ENCODE results near the gene AP4E1. TPM values are rescaled to one million over a fixed set of nuclear protein-coding genes. Genes with fewer than 3 reads are reported as not detected.
A peak's percentile ranks its signal among the peaks of the same experiment; 100 is the strongest.

Gene AP4E1
- total and polyA plus RNA-seq, 5 donors = 2.5 to 10.6 (median 7.1) TPM

GRCh38 chr15:50973605-50974004, 65.1 kb downstream of the AP4E1 start:
- no peaks in the 10 kb centered on the region for H3K27me3 ChIP-seq (ENCODE audit: control insufficient read depth, insufficient read depth)
- H3K9me3 ChIP-seq (ENCODE audit: control insufficient read depth, low read length) = peaks cover 2% of the 10 kb centered on the region
- H3K4me3 ChIP-seq (ENCODE audit: low read length) = no peak overlapping the region
- H3K27ac ChIP-seq (ENCODE audit: low read length) = no peak overlapping the region
- DNase-seq (no peak), ATAC-seq (no peak)
- intact Hi-C loops (cut with DNase I) = no loop called here
- 98% methylated on average over 4 of the region's 4 CpGs for WGBS
- H3K4me1 ChIP-seq (ENCODE audit: control insufficient read depth, insufficient read depth, low read length) = no peaks in the 10 kb centered on the region

GRCh38 chr15:50977162-50977561, 68.7 kb downstream of the AP4E1 start:
- H3K9me3 ChIP-seq (ENCODE audit: control insufficient read depth, low read length) = peaks cover 2% of the 10 kb centered on the region
- no peak overlapping the region for H3K27ac ChIP-seq (ENCODE audit: low read length)
- H3K27me3 ChIP-seq (ENCODE audit: control insufficient read depth, insufficient read depth) = no peaks in the 10 kb centered on the region
- ATAC-seq = peak in 1 of 2 donors; percentile 29
- no peaks in the 10 kb centered on the region for H3K4me1 ChIP-seq (ENCODE audit: control insufficient read depth, insufficient read depth, low read length)
- H3K4me3 ChIP-seq (ENCODE audit: low read length) = no peak overlapping the region
- intact Hi-C loops (cut with DNase I) = no loop called here
- no peak for DNase-seq
- 38% methylated on average over 2 of the region's 2 CpGs for WGBS

DNA sequence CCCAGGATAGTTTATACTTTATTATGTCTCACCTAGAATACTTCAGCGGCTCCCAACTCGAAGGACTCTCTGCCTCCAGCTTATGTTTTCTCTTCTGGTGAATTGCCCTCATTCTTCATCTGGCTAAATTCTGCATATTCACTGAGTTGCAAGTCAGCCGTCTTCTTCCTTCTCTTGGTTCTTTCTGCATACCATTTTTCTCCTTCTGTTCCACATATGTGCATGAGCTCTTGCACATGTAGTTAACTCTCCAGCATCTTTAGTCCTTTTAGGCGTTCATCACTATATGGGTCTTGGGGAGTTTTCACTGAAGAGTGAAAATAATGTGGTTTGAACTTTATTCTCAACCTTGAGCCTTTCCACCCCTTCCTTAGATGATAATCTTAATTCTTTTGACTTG, 70.1 kb downstream of the AP4E1 start:
- 95% methylated on average over 4 of the region's 4 CpGs for WGBS
- Histone ChIP-seq H3K27ac (ENCODE audit: low read length) (no peak overlapping the region), H3K27me3 (ENCODE audit: control insufficient read depth, insufficient read depth) (no peaks in the 10 kb centered on the region), H3K4me3 (ENCODE audit: low read length) (no peak overlapping the region), H3K4me1 (ENCODE audit: control insufficient read depth, insufficient read depth, low read length) (no peaks in the 10 kb centered on the region), H3K9me3 (ENCODE audit: control insufficient read depth, low read length) (no peaks in the 10 kb centered on the region)
- intact Hi-C loops (cut with DNase I) = no loop called here
- no peak for ATAC-seq
- no peak for DNase-seq

DNA sequence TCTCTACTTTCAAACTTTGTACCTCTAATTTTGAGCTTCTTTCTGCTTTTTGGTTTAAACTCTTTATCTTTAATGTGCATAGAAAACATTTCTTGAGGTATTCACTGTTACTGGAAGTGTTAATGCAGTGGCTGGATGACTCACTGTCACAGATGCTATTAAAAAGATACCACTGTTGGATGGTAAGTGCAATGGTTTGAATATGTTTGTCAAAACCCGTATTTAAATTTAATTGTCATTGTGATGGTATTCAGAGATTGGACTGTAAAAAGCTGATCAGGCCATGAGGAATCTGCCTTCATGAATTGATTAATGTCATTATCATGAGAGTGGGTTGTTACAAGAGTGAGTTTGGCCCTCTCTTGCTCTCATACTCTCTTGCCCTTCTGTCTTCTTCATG, 70.6 kb downstream of the AP4E1 start:
- Histone ChIP-seq H3K27ac (ENCODE audit: low read length) (no peak overlapping the region), H3K4me3 (ENCODE audit: low read length) (no peak overlapping the region), H3K9me3 (ENCODE audit: control insufficient read depth, low read length) (no peaks in the 10 kb centered on the region), H3K4me1 (ENCODE audit: control insufficient read depth, insufficient read depth, low read length) (no peaks in the 10 kb centered on the region), H3K27me3 (ENCODE audit: control insufficient read depth, insufficient read depth) (no peaks in the 10 kb centered on the region)
- DNase-seq = no peak
- intact Hi-C loops (cut with DNase I) = no loop called here
- no peak for ATAC-seq
- WGBS = 87% methylated on average over 1 of the region's 1 CpG

DNA sequence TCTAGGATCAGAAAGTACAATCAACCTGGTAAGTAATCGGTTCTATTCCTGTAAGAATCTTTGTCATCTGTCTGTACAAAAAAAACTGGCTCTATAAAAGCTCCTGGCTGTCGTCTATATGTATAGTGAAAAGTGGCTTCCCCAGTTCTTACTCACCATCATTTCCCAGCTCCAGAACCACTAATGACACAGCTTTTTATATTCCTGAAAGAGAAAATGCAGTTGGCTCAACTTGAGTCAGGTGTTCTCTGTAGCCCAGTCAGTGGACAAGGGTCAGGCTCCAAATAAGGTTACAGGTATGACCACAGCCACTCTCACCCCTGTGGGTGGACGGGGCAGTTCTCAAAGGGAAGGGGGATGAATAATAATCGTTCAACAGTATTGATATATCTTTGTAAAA, 85.1 kb downstream of the AP4E1 start:
- Histone ChIP-seq H3K27ac (ENCODE audit: low read length) (no peak overlapping the region), H3K4me1 (ENCODE audit: control insufficient read depth, insufficient read depth, low read length) (no peaks in the 10 kb centered on the region), H3K4me3 (ENCODE audit: low read length) (no peak overlapping the region), H3K9me3 (ENCODE audit: control insufficient read depth, low read length) (no peaks in the 10 kb centered on the region), H3K27me3 (ENCODE audit: control insufficient read depth, insufficient read depth) (no peaks in the 10 kb centered on the region)
- ATAC-seq (no peak), DNase-seq (no peak)
- intact Hi-C loops (cut with DNase I) = no loop called here
- 94% methylated on average over 4 of the region's 4 CpGs for WGBS

GRCh38 chr15:50996641-50997040, 88.2 kb downstream of the AP4E1 start:
- H3K4me1 ChIP-seq (ENCODE audit: control insufficient read depth, insufficient read depth, low read length) = no peaks in the 10 kb centered on the region
- 94% methylated on average over 1 of the region's 1 CpG for WGBS
- ATAC-seq = no peak
- no peak overlapping the region for H3K27ac ChIP-seq (ENCODE audit: low read length)
- intact Hi-C loops (cut with DNase I) = no loop called here
- H3K9me3 ChIP-seq (ENCODE audit: control insufficient read depth, low read length) = no peaks in the 10 kb centered on the region
- H3K4me3 ChIP-seq (ENCODE audit: low read length) = no peak overlapping the region
- no peak for DNase-seq
- H3K27me3 ChIP-seq (ENCODE audit: control insufficient read depth, insufficient read depth) = no peaks in the 10 kb centered on the region

GRCh38 chr15:50997371-50998051, 89.0 kb downstream of the AP4E1 start:
- Histone ChIP-seq H3K4me1 (ENCODE audit: control insufficient read depth, insufficient read depth, low read length) (no peaks in the 10 kb centered on the region), H3K4me3 (ENCODE audit: low read length) (no peak overlapping the region), H3K27ac (ENCODE audit: low read length) (no peak overlapping the region), H3K9me3 (ENCODE audit: control insufficient read depth, low read length) (no peaks in the 10 kb centered on the region), H3K27me3 (ENCODE audit: control insufficient read depth, insufficient read depth) (no peaks in the 10 kb centered on the region)
- WGBS = 98% methylated on average over 4 of the region's 4 CpGs
- DNase-seq (no peak), ATAC-seq (no peak)
- intact Hi-C loops (cut with DNase I) = no loop called here

DNA sequence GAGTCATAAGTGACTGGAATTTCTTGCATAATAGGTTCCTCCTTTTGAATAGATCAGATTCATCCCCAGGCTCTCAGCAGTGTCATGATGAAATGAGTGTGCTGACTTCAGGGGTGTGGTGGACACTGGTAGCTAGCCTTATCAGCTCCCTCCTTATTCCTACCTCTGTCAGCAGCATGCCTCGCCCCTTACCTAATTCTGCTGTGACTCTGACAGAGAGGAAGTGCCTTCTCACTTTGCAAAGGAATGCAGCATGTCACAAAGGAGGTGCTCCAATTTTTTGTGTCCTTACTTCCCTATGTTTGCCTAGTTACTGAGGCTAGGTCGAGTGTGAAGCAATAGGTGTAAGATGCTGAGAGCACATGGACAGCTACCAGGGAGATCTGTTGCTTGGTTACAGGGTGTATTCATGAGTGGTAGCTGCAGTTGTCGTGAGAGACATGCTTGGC, 95.6 kb downstream of the AP4E1 start:
- no peak for DNase-seq
- H3K27me3 ChIP-seq (ENCODE audit: control insufficient read depth, insufficient read depth) = no peaks in the 10 kb centered on the region
- peaks cover 2% of the 10 kb centered on the region for H3K9me3 ChIP-seq (ENCODE audit: control insufficient read depth, low read length)
- no peaks in the 10 kb centered on the region for H3K4me1 ChIP-seq (ENCODE audit: control insufficient read depth, insufficient read depth, low read length)
- H3K4me3 ChIP-seq (ENCODE audit: low read length) = no peak overlapping the region
- H3K27ac ChIP-seq (ENCODE audit: low read length) = no peak overlapping the region
- 70% methylated on average over 3 of the region's 3 CpGs for WGBS
- peak in 1 of 2 donors; percentile 55 for ATAC-seq
- intact Hi-C loops (cut with DNase I) = no loop called here

- Histone ChIP-seq H3K4me1 (ENCODE audit: control insufficient read depth, insufficient read depth, low read length) (no peaks in the 10 kb centered on the region), H3K27ac (ENCODE audit: low read length) (no peak overlapping the region), H3K9me3 (ENCODE audit: control insufficient read depth, low read length) (peaks cover 2% of the 10 kb centered on the region), H3K27me3 (ENCODE audit: control insufficient read depth, insufficient read depth) (no peaks in the 10 kb centered on the region), H3K4me3 (ENCODE audit: low read length) (no peak overlapping the region)
- no peak for ATAC-seq
- DNase-seq = no peak
- intact Hi-C loops (cut with DNase I) = no loop called here
- 97% methylated on average over 1 of the region's 1 CpG for WGBS
Observed at GRCh38 chr15:51006336-51006985, 98.0 kb downstream of the AP4E1 start.

- H3K9me3 ChIP-seq (ENCODE audit: control insufficient read depth, low read length) = peaks cover 2% of the 10 kb centered on the region
- no peak overlapping the region for H3K27ac ChIP-seq (ENCODE audit: low read length)
- intact Hi-C loops (cut with DNase I) = no loop called here
- DNase-seq = no peak
- H3K4me3 ChIP-seq (ENCODE audit: low read length) = no peak overlapping the region
- no peaks in the 10 kb centered on the region for H3K27me3 ChIP-seq (ENCODE audit: control insufficient read depth, insufficient read depth)
- no peak for ATAC-seq
- WGBS = 90% methylated on average over 4 of the region's 4 CpGs
- no peaks in the 10 kb centered on the region for H3K4me1 ChIP-seq (ENCODE audit: control insufficient read depth, insufficient read depth, low read length)
Observed at GRCh38 chr15:51007131-51007666, 98.7 kb downstream of the AP4E1 start.

DNA sequence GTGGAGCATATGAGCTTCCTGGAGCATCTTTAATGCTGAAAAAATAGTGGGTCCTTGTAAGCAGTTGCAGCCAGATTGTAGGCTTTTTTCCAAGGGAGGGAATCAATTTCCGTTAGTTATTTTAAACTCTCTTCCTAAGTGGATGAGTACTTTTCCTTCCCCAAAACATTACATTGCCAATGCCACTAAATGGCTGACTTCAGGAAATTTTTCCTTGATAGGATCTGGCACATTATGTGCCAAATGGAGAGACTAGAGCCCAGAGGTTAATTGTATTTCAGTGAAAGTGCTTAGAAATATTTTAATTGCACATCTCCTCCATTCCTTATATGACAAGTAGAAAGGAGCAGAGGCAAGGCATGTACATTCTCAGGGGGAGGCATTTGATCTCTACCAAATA, 102.7 kb downstream of the AP4E1 start:
- ATAC-seq = peak in 1 of 2 donors; percentile 63
- no peak overlapping the region for H3K4me3 ChIP-seq (ENCODE audit: low read length)
- WGBS = 47% methylated on average over 1 of the region's 1 CpG
- H3K9me3 ChIP-seq (ENCODE audit: control insufficient read depth, low read length) = peaks cover 2% of the 10 kb centered on the region
- no peaks in the 10 kb centered on the region for H3K27me3 ChIP-seq (ENCODE audit: control insufficient read depth, insufficient read depth)
- DNase-seq = no peak
- H3K27ac ChIP-seq (ENCODE audit: low read length) = no peak overlapping the region
- intact Hi-C loops (cut with DNase I) = no loop called here
- H3K4me1 ChIP-seq (ENCODE audit: control insufficient read depth, insufficient read depth, low read length) = no peaks in the 10 kb centered on the region

Data from right cardiac atrium (tissue), 5 donors.